Measurements from ENCODE around the gene EDRF1. TPM values are rescaled to one million over a fixed set of nuclear protein-coding genes. Genes with fewer than 3 reads are reported as not detected.

Gene EDRF1
- total and polyA plus RNA-seq, 2 experiments from 2014 or later, result 25.0 to 48.8 TPM

- Histone ChIP-seq H3K27ac (ENCODE audit: low read depth) (no peak within 1 kb of the TSS), H3K4me2 (no peak within 1 kb of the TSS), H3K4me1 (ENCODE audit: insufficient read depth) (no peaks in the 10 kb centered on the region), H3F3A (replicated peaks; ENCODE audit: low read depth) (no peaks in the 10 kb centered on the region), H3K27me3 (ENCODE audit: insufficient read depth) (no peaks in the 10 kb centered on the region), H2AFZ (no peak within 1 kb of the TSS; the same call in 1 of the 2 replicates), H3K9me2 (ENCODE audit: insufficient read depth) (no peaks in the 10 kb centered on the region), H4K20me1 (replicated peaks; ENCODE audit: insufficient read depth) (no peaks in the 10 kb centered on the region), H3K36me3 (ENCODE audit: insufficient read depth) (no peaks in the 10 kb centered on the region), H3K4me3 (no peak within 1 kb of the TSS), H3K79me2 (replicated peaks; ENCODE audit: insufficient read depth) (no peaks in the 10 kb centered on the region)
- ATAC-seq (peak; percentile 20), DNase-seq (ENCODE audit: low spot score) (no peak)
- H3K36me3 Mint-ChIP-seq (ENCODE audit: low read depth), result no peaks in the 10 kb centered on the region; the same call in 2 of the 3 replicates
- H3K4me1 Mint-ChIP-seq, result no peaks in the 10 kb centered on the region
- peaks cover 5% of the 10 kb centered on the region; the same call in 2 of the 3 replicates for H3K9me3 Mint-ChIP-seq
- TF ChIP-seq REST (IDR thresholded peaks at IDR 0.05; ENCODE audit: unreplicated experiment), result no peak
- no peak for TF ChIP-seq EZH2phosphoT487 (IDR thresholded peaks at IDR 0.05; ENCODE audit: unreplicated experiment)
- TF ChIP-seq ZNF462 (CRISPR knock-in tag; IDR thresholded peaks at IDR 0.05), result no peak
- no peak for TF ChIP-seq JUNB (IDR thresholded peaks at IDR 0.05; ENCODE audit: unreplicated experiment)
- no peak for TF ChIP-seq ZNF331 (CRISPR knock-in tag; IDR thresholded peaks at IDR 0.05; ENCODE audit: low read depth)
- no peak for TF ChIP-seq ZNF114 (CRISPR knock-in tag; IDR thresholded peaks at IDR 0.05)
- no peak for TF ChIP-seq NANOG (IDR thresholded peaks at IDR 0.05; ENCODE audit: borderline replicate concordance)
- no peak for TF ChIP-seq CTCF (conservative IDR thresholded peaks at IDR 0.05; ENCODE audit: low read depth in 2 of 2)
- no peak for TF ChIP-seq STAT1 (IDR thresholded peaks at IDR 0.05; ENCODE audit: unreplicated experiment)
- TF ChIP-seq EZH2 (IDR thresholded peaks at IDR 0.05; ENCODE audit: low read depth, unreplicated experiment), result no peak
- no peak for TF ChIP-seq POLR2AphosphoS5 (IDR thresholded peaks at IDR 0.05; ENCODE audit: low read depth)
- no peak for TF ChIP-seq ETS1 (IDR thresholded peaks at IDR 0.05)
- no peak for TF ChIP-seq CREB1 (CRISPR knock-in tag; IDR thresholded peaks at IDR 0.05; ENCODE audit: low read depth)
- H3K27ac Mint-ChIP-seq, result no peak within 1 kb of the TSS
- H3K27me3 Mint-ChIP-seq (ENCODE audit: insufficient read depth, low read depth, poor library complexity), result peaks cover 1% of the 10 kb centered on the region
- no peak within 1 kb of the TSS for H3K4me3 Mint-ChIP-seq
These were observed 56.1 kb downstream of the EDRF1 start, which contains the start of gene MMP21 for GRCh38 chr10:125775491-125776106. Gene MMP21 (minus strand): TSS chr10:125775821. CDS start chr10:125775821, 0 bp downstream.

All from GM23338 (cell line).